HT1080 (cell line): ENCODE measurements around the gene DGKB. TPM values are rescaled to one million over a fixed set of nuclear protein-coding genes. Genes with fewer than 3 reads are reported as not detected.
A peak's percentile ranks its signal among the peaks of the same experiment; 100 is the strongest.

Experiments used
- DNase-seq: peaks from one replicate; pipeline ENCODE4 v3.0.0-alpha.2; 2015; ENCODE audit warnings: low read depth
- polyA plus RNA-seq, 2 experiments: library from polyadenylated mRNA; depleted of rRNA; stranded (reverse); fragments of >200 nt; gene quantifications; 2 replicates each; pipeline ENCODE4 v1.2.3, GENCODE V29; 2015
- total RNA-seq: library from RNA; depleted of rRNA; stranded (reverse); fragments of >200 nt; shearing (Covaris generic); gene quantifications from 2 replicates; pipeline ENCODE4 v1.2.3, GENCODE V29; 2014; rRNA removed

The DGKB gene
- not detected in 2 replicates for total RNA-seq
- 0.01 and 0.42 TPM in 2 replicates for polyA plus RNA-seq (2015; cell fraction: cytosol; rRNA removed)
- polyA plus RNA-seq (2015; cell fraction: nucleus; rRNA removed) = not detected in 2 replicates

GRCh38 chr7:14902589-14903067 is at the start of gene DGKB:
DGKB (minus strand) TSS chr7:14902751.
- no peak for DNase-seq

- peak; percentile 60 for DNase-seq
These were observed 47.5 kb upstream of the DGKB start for GRCh38 chr7:14950013-14950412.

GRCh38 chr7:14938181-14938580 is 35.6 kb upstream of the DGKB start:
- DNase-seq = no peak

GRCh38 chr7:14937581-14937980 is 35.0 kb upstream of the DGKB start:
- no peak for DNase-seq

- no peak for DNase-seq
These were observed 34.0 kb upstream of the DGKB start for GRCh38 chr7:14936554-14936953.

GRCh38 chr7:14934839-14935238 is 32.3 kb upstream of the DGKB start:
- DNase-seq = no peak

- DNase-seq = no peak
These were observed 29.1 kb upstream of the DGKB start for GRCh38 chr7:14931511-14932215.

- peak; percentile 25 for DNase-seq
These were observed 21.8 kb upstream of the DGKB start for GRCh38 chr7:14924398-14924797.

- no peak for DNase-seq
These were observed 8.5 kb upstream of the DGKB start for GRCh38 chr7:14911077-14911476.

- DNase-seq = no peak
These were observed 6.1 kb upstream of the DGKB start for GRCh38 chr7:14908697-14909096.

GRCh38 chr7:14905764-14906163 is 3.2 kb upstream of the DGKB start:
- DNase-seq = peak; percentile 57

GRCh38 chr7:14900051-14900450 is 2.5 kb downstream of the DGKB start:
- no peak for DNase-seq

- DNase-seq = no peak
These were observed 3.5 kb downstream of the DGKB start for GRCh38 chr7:14899030-14899429.

- no peak for DNase-seq
These were observed 6.1 kb downstream of the DGKB start for GRCh38 chr7:14896461-14896860.

GRCh38 chr7:14894826-14895225 is 7.7 kb downstream of the DGKB start:
- no peak for DNase-seq

- peak; percentile 50 for DNase-seq
These were observed 9.6 kb downstream of the DGKB start for GRCh38 chr7:14892961-14893360.

- no peak for DNase-seq
These were observed 11.3 kb downstream of the DGKB start for GRCh38 chr7:14891289-14891688.

- no peak for DNase-seq
These were observed 13.6 kb downstream of the DGKB start for GRCh38 chr7:14888962-14889361.

GRCh38 chr7:14886533-14886932 is 16.0 kb downstream of the DGKB start:
- no peak for DNase-seq

- DNase-seq = no peak
These were observed 26.5 kb downstream of the DGKB start for GRCh38 chr7:14875941-14876587.

GRCh38 chr7:14871880-14872279 is 30.7 kb downstream of the DGKB start:
- DNase-seq = no peak

GRCh38 chr7:14870394-14870793 is 32.2 kb downstream of the DGKB start:
- no peak for DNase-seq

GRCh38 chr7:14868937-14869336 is 33.6 kb downstream of the DGKB start:
- no peak for DNase-seq
